ENCODE data around the gene ATG16L2. TPM values are rescaled to one million over a fixed set of nuclear protein-coding genes. Genes with fewer than 3 reads are reported as not detected.

ATG16L2 gene
- total and polyA plus RNA-seq, 4 experiments from 2014 or later, result 13.2 to 202 (median 109) TPM

GRCh38 chr11:72813740-72814285 lies 398 bp upstream of the ATG16L2 start:
- Histone ChIP-seq H3K9me3 (ENCODE audit: control insufficient read depth in 1 of 2, low read length in 2 of 2) (no peaks in the 10 kb centered on the region), H3K27me3 (ENCODE audit: insufficient read depth, low read length) (no peaks in the 10 kb centered on the region), H3K4me1 (ENCODE audit: insufficient read depth, low read length) (peaks cover 31% of the 10 kb centered on the region), H3K4me3 (ENCODE audit: low read length in 2 of 2) (peak overlapping the region; percentile 77 to 99), H3K27ac (ENCODE audit: low read depth, low read length) (peak overlapping the region; percentile 97), H3K36me3 (ENCODE audit: insufficient read depth, low read length) (peaks cover 20% of the 10 kb centered on the region)
- Mint-ChIP-seq H3K27me3 (no peaks in the 10 kb centered on the region), H3K9me3 (no peaks in the 10 kb centered on the region), H3K36me3 (peaks cover 13 to 46% of the 10 kb centered on the region in 2 donors), H3K4me3 (peak overlapping the region; percentile 96 to 100 (median 98)), H3K4me1 (peaks cover 28 to 67% (median 45%) of the 10 kb centered on the region in 4 donors), H3K27ac (peak overlapping the region; percentile 98 to 100 (median 99))
- CTCF ChIA-PET (ENCODE audit: partially characterized antibody), result interaction anchor here (1.0 to 8.8 kb wide), 10 partner anchors 9 to 365 kb away, joined by 3 to 84 read pairs (median 6); partner anchors contain the start of gene STARD10
- peak in 2 of 5 donors; percentile 88 to 89 for DNase-seq
- POLR2A ChIA-PET (ENCODE audit: partially characterized antibody), result interaction anchor here (0.8 to 4.7 kb wide), 15 partner anchors 8 to 785 kb away, joined by 3 to 46 read pairs (median 5); partner anchors contain the start of genes FAM168A, FCHSD2 and STARD10
- intact Hi-C loops (cut with micrococcal nuclease), result loop anchor here (1.0 kb wide), 5 partner anchors 8 to 328 kb away; partner anchors contain the start of gene FCHSD2

GRCh38 chr11:72815110-72815618 lies 953 bp downstream of the ATG16L2 start:
- DNase-seq, result no peak
- intact Hi-C loops (cut with micrococcal nuclease), result no loop called here
- Mint-ChIP-seq H3K4me1 (peaks cover 32 to 70% (median 51%) of the 10 kb centered on the region in 4 donors), H3K27me3 (no peaks in the 10 kb centered on the region), H3K36me3 (peaks cover 22 to 53% of the 10 kb centered on the region in 2 donors), H3K27ac (peak overlapping the region; percentile 98 to 100 (median 98)), H3K4me3 (peak overlapping the region; percentile 97 to 100 (median 98)), H3K9me3 (no peaks in the 10 kb centered on the region)
- ChIA-PET POLR2A (ENCODE audit: partially characterized antibody) (interaction anchor here (0.7 to 4.7 kb wide), 13 partner anchors 8 to 328 kb away, joined by 3 to 46 read pairs (median 6); partner anchors contain the start of genes FCHSD2 and STARD10), CTCF (ENCODE audit: partially characterized antibody) (interaction anchor here (0.8 to 8.8 kb wide), 10 partner anchors 8 to 362 kb away, joined by 3 to 84 read pairs (median 4); partner anchors contain the start of genes FCHSD2 and STARD10)
- peak overlapping the region; percentile 77 to 99 for H3K4me3 ChIP-seq (ENCODE audit: low read length in 2 of 2)
- H3K4me1 ChIP-seq (ENCODE audit: insufficient read depth, low read length), result peaks cover 31% of the 10 kb centered on the region
- peak overlapping the region; percentile 97 for H3K27ac ChIP-seq (ENCODE audit: low read depth, low read length)
- no peaks in the 10 kb centered on the region for H3K27me3 ChIP-seq (ENCODE audit: insufficient read depth, low read length)
- no peaks in the 10 kb centered on the region for H3K9me3 ChIP-seq (ENCODE audit: control insufficient read depth in 1 of 2, low read length in 2 of 2)
- peaks cover 25% of the 10 kb centered on the region for H3K36me3 ChIP-seq (ENCODE audit: insufficient read depth, low read length)

DNA sequence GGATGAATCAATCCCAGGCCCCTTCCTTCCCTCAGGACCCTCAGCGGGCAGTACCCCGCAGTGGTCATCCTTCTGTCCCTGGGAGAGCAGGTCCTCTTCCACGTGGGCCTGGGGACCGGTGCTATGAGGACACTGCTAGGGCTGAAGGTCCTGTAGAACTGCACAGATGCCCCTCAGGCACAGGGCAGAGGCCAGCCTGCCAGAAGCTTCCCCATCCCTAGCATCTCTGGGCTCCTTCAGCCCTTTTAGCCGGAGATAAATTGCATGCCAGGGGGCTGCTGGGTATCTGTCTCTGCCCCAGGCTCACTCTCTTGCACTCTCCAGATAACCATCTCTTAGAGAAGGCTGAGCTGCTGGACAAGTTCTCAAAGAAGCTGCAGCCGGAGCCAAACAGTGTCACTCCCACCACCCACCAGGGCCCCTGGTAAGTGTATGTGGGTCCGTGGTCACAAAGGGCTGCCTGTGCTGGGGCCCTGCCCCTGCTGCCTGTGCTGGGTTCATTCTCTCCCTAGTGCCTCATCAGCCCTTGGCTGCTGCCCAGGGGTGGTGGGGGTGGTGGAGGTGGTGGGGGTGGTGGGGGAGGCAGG lies 2.3 kb downstream of the ATG16L2 start:
- no peaks in the 10 kb centered on the region for H3K27me3 Mint-ChIP-seq
- peaks cover 40% of the 10 kb centered on the region for H3K4me1 ChIP-seq (ENCODE audit: insufficient read depth, low read length)
- H3K27ac ChIP-seq (ENCODE audit: low read depth, low read length), result peak overlapping the region; percentile 97
- intact Hi-C loops (cut with micrococcal nuclease), result no loop called here
- peak overlapping the region; percentile 97 to 100 (median 98) for H3K4me3 Mint-ChIP-seq
- ChIA-PET CTCF (ENCODE audit: partially characterized antibody) (interaction anchor here (0.8 to 8.8 kb wide), 7 partner anchors 9 to 132 kb away, joined by 3 to 84 read pairs (median 4); partner anchors contain the start of gene STARD10), POLR2A (ENCODE audit: partially characterized antibody) (interaction anchor here (0.8 to 4.7 kb wide), 10 partner anchors 10 to 345 kb away, joined by 3 to 46 read pairs (median 10); partner anchors contain the start of genes FCHSD2 and STARD10)
- H3K4me1 Mint-ChIP-seq, result peaks cover 34 to 73% (median 54%) of the 10 kb centered on the region in 4 donors
- H3K36me3 Mint-ChIP-seq, result peaks cover 25 to 57% of the 10 kb centered on the region in 2 donors
- peak overlapping the region; percentile 17 to 99 for H3K4me3 ChIP-seq (ENCODE audit: low read length in 2 of 2)
- no peaks in the 10 kb centered on the region for H3K27me3 ChIP-seq (ENCODE audit: insufficient read depth, low read length)
- no peaks in the 10 kb centered on the region for H3K9me3 Mint-ChIP-seq
- no peaks in the 10 kb centered on the region for H3K9me3 ChIP-seq (ENCODE audit: control insufficient read depth in 1 of 2, low read length in 2 of 2)
- no peak for DNase-seq
- peaks cover 36% of the 10 kb centered on the region for H3K36me3 ChIP-seq (ENCODE audit: insufficient read depth, low read length)
- H3K27ac Mint-ChIP-seq, result peak overlapping the region; percentile 59 to 100 (median 98)

- Mint-ChIP-seq H3K36me3 (peaks cover 25 to 60% of the 10 kb centered on the region in 2 donors), H3K27me3 (no peaks in the 10 kb centered on the region), H3K4me1 (peaks cover 24 to 61% (median 43%) of the 10 kb centered on the region in 4 donors), H3K4me3 (peak overlapping the region in 4 of 8 donors; percentile 44 to 66 (median 50)), H3K27ac (peak overlapping the region; percentile 44 to 100 (median 73)), H3K9me3 (no peaks in the 10 kb centered on the region)
- intact Hi-C loops (cut with micrococcal nuclease), result no loop called here
- ChIA-PET POLR2A (ENCODE audit: partially characterized antibody) (interaction anchor here (4.0 kb wide), 1 partner anchor 13 kb away, joined by 24 read pairs; no protein-coding TSS in a partner anchor), CTCF (ENCODE audit: partially characterized antibody) (interaction anchor here (0.9 to 2.1 kb wide), 3 partner anchors 10 to 92 kb away, joined by 3 to 5 read pairs (median 3); no protein-coding TSS in a partner anchor)
- Histone ChIP-seq H3K9me3 (ENCODE audit: control insufficient read depth in 1 of 2, low read length in 2 of 2) (no peaks in the 10 kb centered on the region), H3K4me3 (ENCODE audit: low read length in 2 of 2) (no peak overlapping the region), H3K36me3 (ENCODE audit: insufficient read depth, low read length) (peaks cover 38% of the 10 kb centered on the region), H3K27me3 (ENCODE audit: insufficient read depth, low read length) (no peaks in the 10 kb centered on the region), H3K27ac (ENCODE audit: low read depth, low read length) (no peak overlapping the region), H3K4me1 (ENCODE audit: insufficient read depth, low read length) (peaks cover 33% of the 10 kb centered on the region)
- no peak for DNase-seq
Observed at GRCh38 chr11:72817966-72818365, 3.8 kb downstream of the ATG16L2 start.

DNA sequence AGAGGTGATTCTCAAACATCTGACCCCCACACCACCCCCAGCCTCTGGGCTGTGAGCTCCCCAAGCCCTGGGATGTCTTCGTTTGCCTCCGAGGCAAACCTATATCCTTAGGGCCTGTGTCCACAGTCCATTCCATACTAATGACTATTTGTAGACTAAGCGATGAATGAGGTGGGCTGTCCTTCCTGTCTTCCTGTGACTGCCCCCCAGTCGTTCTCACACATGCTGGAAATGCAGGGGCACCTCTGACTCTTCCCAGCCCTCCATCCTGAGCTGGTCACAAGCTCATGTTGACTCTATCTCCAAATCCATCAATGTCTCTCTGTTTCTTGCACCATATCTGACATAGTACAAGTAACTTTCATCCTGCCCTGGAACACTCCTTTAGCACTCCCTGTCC lies 4.8 kb downstream of the ATG16L2 start:
- Histone ChIP-seq H3K27ac (ENCODE audit: low read depth, low read length) (no peak overlapping the region), H3K9me3 (ENCODE audit: control insufficient read depth in 1 of 2, low read length in 2 of 2) (no peaks in the 10 kb centered on the region), H3K27me3 (ENCODE audit: insufficient read depth, low read length) (no peaks in the 10 kb centered on the region), H3K36me3 (ENCODE audit: insufficient read depth, low read length) (peaks cover 48% of the 10 kb centered on the region), H3K4me3 (ENCODE audit: low read length in 2 of 2) (no peak overlapping the region), H3K4me1 (ENCODE audit: insufficient read depth, low read length) (peaks cover 25% of the 10 kb centered on the region)
- Mint-ChIP-seq H3K4me1 (peaks cover 19 to 52% (median 36%) of the 10 kb centered on the region in 4 donors), H3K4me3 (peak overlapping the region in 2 of 8 donors; percentile 11 to 49), H3K27ac (peak overlapping the region in 4 of 7 donors; percentile 4 to 100 (median 68)), H3K36me3 (peaks cover 25 to 60% of the 10 kb centered on the region in 2 donors), H3K27me3 (no peaks in the 10 kb centered on the region), H3K9me3 (no peaks in the 10 kb centered on the region)
- no peak for DNase-seq
- ChIA-PET POLR2A (ENCODE audit: partially characterized antibody) (no interaction called here), CTCF (ENCODE audit: partially characterized antibody) (interaction anchor here (0.6 to 2.1 kb wide), 4 partner anchors 9 to 74 kb away, joined by 3 to 5 read pairs (median 4); partner anchors contain the start of gene STARD10)
- intact Hi-C loops (cut with micrococcal nuclease), result no loop called here

DNA sequence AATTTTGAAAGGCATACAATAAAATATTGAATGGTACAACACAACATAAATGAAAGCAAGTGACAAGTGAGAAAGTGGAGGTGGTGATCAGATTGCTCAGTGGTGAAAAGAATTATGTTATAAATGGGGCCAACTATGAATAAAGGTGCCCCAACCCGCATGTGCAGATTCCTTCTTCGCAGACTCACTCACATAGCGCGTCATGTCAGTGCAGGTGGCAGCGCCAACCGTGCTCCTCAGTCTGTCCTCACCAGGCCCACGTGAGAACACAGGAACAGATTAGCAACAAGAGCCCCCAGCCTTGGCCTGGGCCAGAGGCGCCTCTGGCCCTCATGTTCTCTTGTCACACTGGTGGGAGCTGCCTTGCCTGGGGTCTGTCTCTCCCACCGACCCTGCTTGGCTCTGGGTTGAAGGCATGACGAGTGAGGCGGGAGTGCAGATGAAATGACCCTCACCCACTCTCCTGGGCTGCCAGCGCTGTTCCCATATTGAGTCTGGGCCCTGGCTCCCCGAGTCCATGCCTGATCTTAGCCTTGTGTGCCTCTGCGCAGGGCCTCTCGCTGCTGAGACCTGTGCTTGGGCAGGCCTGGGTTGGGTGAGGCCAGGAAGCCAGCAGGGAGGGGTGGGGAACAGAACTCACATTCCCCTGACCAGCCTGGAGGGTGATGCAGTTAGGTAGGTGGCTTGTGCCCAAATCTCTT lies 6.4 kb downstream of the ATG16L2 start:
- H3K9me3 Mint-ChIP-seq, result peaks cover 0 to 2% (median 0%) of the 10 kb centered on the region in 8 donors
- no peak for DNase-seq
- ChIA-PET CTCF (ENCODE audit: partially characterized antibody) (no interaction called here), POLR2A (ENCODE audit: partially characterized antibody) (interaction anchor here (0.7 to 3.1 kb wide), 3 partner anchors 8 to 99 kb away, joined by 3 to 12 read pairs (median 4); no protein-coding TSS in a partner anchor)
- H3K36me3 ChIP-seq (ENCODE audit: insufficient read depth, low read length), result peaks cover 48% of the 10 kb centered on the region
- no peaks in the 10 kb centered on the region for H3K27me3 ChIP-seq (ENCODE audit: insufficient read depth, low read length)
- peaks cover 25% of the 10 kb centered on the region for H3K4me1 ChIP-seq (ENCODE audit: insufficient read depth, low read length)
- H3K4me3 Mint-ChIP-seq, result peak overlapping the region in 3 of 8 donors; percentile 31 to 57 (median 40)
- no peak overlapping the region for H3K4me3 ChIP-seq (ENCODE audit: low read length in 2 of 2)
- H3K27me3 Mint-ChIP-seq, result no peaks in the 10 kb centered on the region
- peak overlapping the region; percentile 18 for H3K27ac ChIP-seq (ENCODE audit: low read depth, low read length)
- intact Hi-C loops (cut with micrococcal nuclease), result no loop called here
- H3K9me3 ChIP-seq (ENCODE audit: control insufficient read depth in 1 of 2, low read length in 2 of 2), result no peaks in the 10 kb centered on the region
- peaks cover 18 to 49% (median 32%) of the 10 kb centered on the region in 4 donors for H3K4me1 Mint-ChIP-seq
- peak overlapping the region in 4 of 7 donors; percentile 42 to 93 (median 52) for H3K27ac Mint-ChIP-seq
- peaks cover 30 to 60% of the 10 kb centered on the region in 2 donors for H3K36me3 Mint-ChIP-seq

Measured in CD4-positive, alpha-beta memory T cell (primary cell).